ENCODE measurements around the gene ARL15. TPM values are rescaled to one million over a fixed set of nuclear protein-coding genes. Genes with fewer than 3 reads are reported as not detected.

Gene ARL15
- total RNA-seq, 1 experiment from 2014 or later, result 0.50 TPM

DNA sequence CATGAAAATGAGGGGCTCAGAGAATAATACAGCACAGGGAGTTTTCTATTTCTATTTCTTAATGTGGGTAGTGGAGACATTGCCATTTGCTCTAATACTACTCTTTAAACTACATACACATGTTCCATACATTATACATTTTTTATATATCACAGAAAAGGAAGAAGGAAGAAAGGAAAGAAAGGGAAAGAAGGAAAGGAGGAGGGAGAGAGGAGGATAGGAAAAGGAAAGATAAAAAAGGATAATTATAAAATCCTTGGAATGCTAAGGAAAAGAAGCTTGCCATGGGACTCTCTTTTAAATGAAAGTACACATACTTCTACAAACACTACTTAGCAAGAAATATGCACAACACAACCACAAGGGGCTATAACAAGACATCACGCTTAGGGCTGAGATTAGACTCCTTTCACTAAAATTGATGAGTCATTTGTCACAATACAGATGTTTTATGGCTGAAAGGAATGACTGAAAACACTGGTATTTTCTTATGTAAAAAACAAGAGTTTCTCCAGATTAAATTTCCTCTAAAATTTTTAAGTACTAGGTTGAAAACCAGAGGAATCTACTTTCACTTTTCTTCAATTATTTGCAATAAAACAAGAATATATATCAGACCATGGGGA, 219.8 kb downstream of the ARL15 start:
- no peak for DNase-seq
- no peaks in the 10 kb centered on the region for H4K20me1 ChIP-seq (ENCODE audit: insufficient read depth)
- H3K4me2 ChIP-seq, result no peak overlapping the region
- CTCF ChIA-PET, result no interaction called here
- no peak overlapping the region for H3K27ac ChIP-seq
- no peak overlapping the region for H2AFZ ChIP-seq
- H3K4me3 ChIP-seq, result no peak overlapping the region
- no peaks in the 10 kb centered on the region for H3K79me2 ChIP-seq (ENCODE audit: low read depth)
- no TSS peak for BruUV-seq (replicated peaks)
- H3K27me3 ChIP-seq (ENCODE audit: insufficient read depth, low read depth), result no peaks in the 10 kb centered on the region
- POLR2A ChIA-PET (ENCODE audit: unreplicated experiment), result no interaction called here
- no peak for TF ChIP-seq EZH2 (IDR thresholded peaks at IDR 0.05; ENCODE audit: low read depth)
- no peak for TF ChIP-seq CTCF (conservative IDR thresholded peaks at IDR 0.05)
- no peaks in the 10 kb centered on the region for H3F3A ChIP-seq (ENCODE audit: insufficient read depth, low read depth)
- intact Hi-C loops (cut with micrococcal nuclease; ENCODE audit: unreplicated experiment), result no loop called here
- no peaks in the 10 kb centered on the region for H3K9me3 ChIP-seq (ENCODE audit: insufficient read depth, low read depth)
- H3K9me2 ChIP-seq (ENCODE audit: insufficient read depth), result no peaks in the 10 kb centered on the region
- no peaks in the 10 kb centered on the region for H3K4me1 ChIP-seq (replicated peaks; ENCODE audit: insufficient read depth)
- no peaks in the 10 kb centered on the region for H3K36me3 ChIP-seq (ENCODE audit: low read depth)

DNA sequence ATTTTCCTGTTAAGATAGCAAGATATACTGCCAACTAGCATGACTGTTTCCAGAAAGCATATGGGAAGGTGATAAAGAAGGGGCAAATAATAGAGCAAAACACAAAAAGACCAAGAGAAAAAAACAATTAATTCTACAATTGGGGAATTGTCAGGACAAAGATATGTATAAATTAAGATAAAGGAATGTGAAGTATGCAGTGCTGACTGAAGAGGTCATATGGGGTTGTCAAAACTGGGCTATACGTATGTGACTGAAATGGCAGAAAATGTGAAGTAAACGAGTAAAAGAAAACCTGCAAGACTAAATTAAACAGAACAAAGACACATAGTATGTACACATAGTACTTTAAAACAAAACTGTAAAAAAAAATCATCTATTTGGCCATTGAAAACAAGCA, 222.3 kb downstream of the ARL15 start:
- H2AFZ ChIP-seq, result no peak overlapping the region
- H3K9me3 ChIP-seq (ENCODE audit: insufficient read depth, low read depth), result no peaks in the 10 kb centered on the region
- H3K9me2 ChIP-seq (ENCODE audit: insufficient read depth), result no peaks in the 10 kb centered on the region
- ChIA-PET CTCF (no interaction called here), POLR2A (ENCODE audit: unreplicated experiment) (no interaction called here)
- no peaks in the 10 kb centered on the region for H3K27me3 ChIP-seq (ENCODE audit: insufficient read depth, low read depth)
- no peak overlapping the region for H3K4me2 ChIP-seq
- no peaks in the 10 kb centered on the region for H4K20me1 ChIP-seq (ENCODE audit: insufficient read depth)
- H3F3A ChIP-seq (ENCODE audit: insufficient read depth, low read depth), result no peaks in the 10 kb centered on the region
- no peak overlapping the region for H3K4me3 ChIP-seq
- BruUV-seq (replicated peaks), result no TSS peak
- H3K27ac ChIP-seq, result no peak overlapping the region
- no peaks in the 10 kb centered on the region for H3K79me2 ChIP-seq (ENCODE audit: low read depth)
- no peaks in the 10 kb centered on the region for H3K4me1 ChIP-seq (replicated peaks; ENCODE audit: insufficient read depth)
- no peak for DNase-seq
- intact Hi-C loops (cut with micrococcal nuclease; ENCODE audit: unreplicated experiment), result no loop called here
- no peaks in the 10 kb centered on the region for H3K36me3 ChIP-seq (ENCODE audit: low read depth)
- no peak for TF ChIP-seq EZH2 (IDR thresholded peaks at IDR 0.05; ENCODE audit: low read depth)
- no peak for TF ChIP-seq CTCF (conservative IDR thresholded peaks at IDR 0.05)

DNA sequence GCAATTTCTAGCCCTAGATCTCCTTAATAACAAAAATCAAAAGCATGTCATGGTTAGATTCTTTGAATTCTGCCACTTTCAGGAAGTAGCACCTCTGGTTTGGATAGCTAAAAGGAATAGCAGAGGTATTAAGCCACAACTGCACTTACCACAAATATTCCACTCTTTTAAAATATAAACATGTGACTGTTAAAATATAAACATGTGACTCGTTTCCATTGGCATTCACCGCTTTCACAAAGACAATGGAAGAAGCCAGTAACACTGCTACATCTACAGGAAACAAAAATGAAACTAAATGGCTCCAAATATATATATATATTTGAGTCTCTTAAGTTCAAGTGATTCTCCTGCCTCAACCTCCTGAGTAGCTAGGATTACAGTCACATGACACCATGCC, 222.9 kb downstream of the ARL15 start:
- Histone ChIP-seq H4K20me1 (ENCODE audit: insufficient read depth) (no peaks in the 10 kb centered on the region), H3K4me1 (replicated peaks; ENCODE audit: insufficient read depth) (no peaks in the 10 kb centered on the region), H3K36me3 (ENCODE audit: low read depth) (no peaks in the 10 kb centered on the region), H3K27me3 (ENCODE audit: insufficient read depth, low read depth) (no peaks in the 10 kb centered on the region), H3K4me3 (no peak overlapping the region), H3K9me3 (ENCODE audit: insufficient read depth, low read depth) (no peaks in the 10 kb centered on the region), H3F3A (ENCODE audit: insufficient read depth, low read depth) (no peaks in the 10 kb centered on the region), H3K4me2 (no peak overlapping the region), H3K79me2 (ENCODE audit: low read depth) (no peaks in the 10 kb centered on the region), H3K27ac (no peak overlapping the region), H2AFZ (no peak overlapping the region), H3K9me2 (ENCODE audit: insufficient read depth) (no peaks in the 10 kb centered on the region)
- CTCF ChIA-PET, result no interaction called here
- DNase-seq, result no peak
- POLR2A ChIA-PET (ENCODE audit: unreplicated experiment), result no interaction called here
- intact Hi-C loops (cut with micrococcal nuclease; ENCODE audit: unreplicated experiment), result no loop called here
- no peak for TF ChIP-seq CTCF (conservative IDR thresholded peaks at IDR 0.05)
- TF ChIP-seq EZH2 (IDR thresholded peaks at IDR 0.05; ENCODE audit: low read depth), result no peak
- BruUV-seq (replicated peaks), result no TSS peak
